GM13977 (cell line): ENCODE results near the gene SMIM23.

Experiments
- DNase-seq: peaks from one replicate; pipeline ENCODE4 v3.0.0; 2012; ENCODE audit warnings: low spot score
- CTCF ChIP-seq: IDR thresholded peaks from 2 replicates; pipeline ENCODE4 v1.5.1; 2012; ENCODE audit warnings: mild to moderate bottlenecking, control low read depth; ENCODE audit not compliant: insufficient read depth; ENCODE audit errors: extremely low read depth, missing control alignments
- in situ Hi-C: fragments of 300-500 bp; cut with MboI; formaldehyde crosslinking; loops from one replicate; pipeline ENCODE4 v1.12.0; 2022; ENCODE audit warnings: low sequenced_read_pairs, low pct_unique_long_range_greater_than_20kb, mixed read lengths, inconsistent platforms; ENCODE audit not compliant: unreplicated experiment

SMIM23 gene

GRCh38 chr5:171755354-171755821 is 30.2 kb upstream of the SMIM23 start:
- no peak for TF ChIP-seq CTCF
- in situ Hi-C loops: no loop called here
- DNase-seq: no peak

- DNase-seq: no peak
- in situ Hi-C loops: no loop called here
- TF ChIP-seq CTCF: no peak
These were observed 27.6 kb upstream of the SMIM23 start for GRCh38 chr5:171757853-171758535.

- no peak for DNase-seq
- TF ChIP-seq CTCF: no peak
- in situ Hi-C loops: no loop called here
These were observed 25.8 kb upstream of the SMIM23 start for GRCh38 chr5:171759777-171760176.

GRCh38 chr5:171762021-171762608 is 23.5 kb upstream of the SMIM23 start:
- no peak for TF ChIP-seq CTCF
- DNase-seq: no peak
- in situ Hi-C loops: no loop called here

GRCh38 chr5:171762903-171763302 is 22.7 kb upstream of the SMIM23 start:
- TF ChIP-seq CTCF: no peak
- in situ Hi-C loops: no loop called here
- DNase-seq: no peak

GRCh38 chr5:171764265-171764664 is 21.4 kb upstream of the SMIM23 start:
- no peak for TF ChIP-seq CTCF
- no peak for DNase-seq
- in situ Hi-C loops: no loop called here
